HG03039 (cell line): Measurements from ENCODE around the gene MAP3K3.

Source experiments
- ATAC-seq: cut with Tn5 transposase; IDR thresholded peaks from one replicate; pipeline ENCODE4 v1.9.1; 2021; ENCODE audit warnings: mild to moderate bottlenecking, moderate library complexity; ENCODE audit not compliant: unreplicated experiment

Gene MAP3K3

GRCh38 chr17:63649813-63650212 is 27.6 kb downstream of the MAP3K3 start:
- no peak for ATAC-seq

- no peak for ATAC-seq
Observed at GRCh38 chr17:63652106-63652505, 29.9 kb downstream of the MAP3K3 start.

- no peak for ATAC-seq
Observed at GRCh38 chr17:63653050-63653449, 30.8 kb downstream of the MAP3K3 start.

- no peak for ATAC-seq
Observed at GRCh38 chr17:63657786-63658185, 35.6 kb downstream of the MAP3K3 start.

GRCh38 chr17:63658366-63658765 is 36.1 kb downstream of the MAP3K3 start:
- no peak for ATAC-seq

- ATAC-seq = no peak
Observed at GRCh38 chr17:63659850-63660249, 37.6 kb downstream of the MAP3K3 start.

- no peak for ATAC-seq
Observed at GRCh38 chr17:63665527-63666214, 43.5 kb downstream of the MAP3K3 start.

GRCh38 chr17:63672856-63673255 is 50.6 kb downstream of the MAP3K3 start:
- no peak for ATAC-seq

GRCh38 chr17:63675231-63675606 is 53.0 kb downstream of the MAP3K3 start:
- no peak for ATAC-seq

GRCh38 chr17:63675607-63676546 is 53.7 kb downstream of the MAP3K3 start:
- no peak for ATAC-seq

- ATAC-seq = no peak
Observed at GRCh38 chr17:63676584-63676983, 54.4 kb downstream of the MAP3K3 start.

GRCh38 chr17:63679214-63679613 is 57.0 kb downstream of the MAP3K3 start:
- no peak for ATAC-seq

GRCh38 chr17:63680700-63681099 is 58.5 kb downstream of the MAP3K3 start:
- no peak for ATAC-seq

- ATAC-seq = no peak
Observed at GRCh38 chr17:63681530-63681929, 59.3 kb downstream of the MAP3K3 start.

- ATAC-seq = no peak
Observed at GRCh38 chr17:63682441-63682840, 60.2 kb downstream of the MAP3K3 start.

GRCh38 chr17:63682981-63683380 is 60.8 kb downstream of the MAP3K3 start:
- no peak for ATAC-seq

GRCh38 chr17:63685041-63685440 is 62.8 kb downstream of the MAP3K3 start:
- ATAC-seq = no peak

- no peak for ATAC-seq
Observed at GRCh38 chr17:63685578-63685977, 63.4 kb downstream of the MAP3K3 start.

- no peak for ATAC-seq
Observed at GRCh38 chr17:63686138-63686685, 64.0 kb downstream of the MAP3K3 start.

GRCh38 chr17:63688396-63689020 is 66.3 kb downstream of the MAP3K3 start:
- no peak for ATAC-seq

- ATAC-seq = no peak
Observed at GRCh38 chr17:63689479-63689878, 67.3 kb downstream of the MAP3K3 start.
